ENCODE results near the gene PLSCR5.

- TF ChIP-seq TCF7L2 (IDR thresholded peaks at IDR 0.05; ENCODE audit: low read depth, low read length), result no peak
- TF ChIP-seq, protein P1, sequence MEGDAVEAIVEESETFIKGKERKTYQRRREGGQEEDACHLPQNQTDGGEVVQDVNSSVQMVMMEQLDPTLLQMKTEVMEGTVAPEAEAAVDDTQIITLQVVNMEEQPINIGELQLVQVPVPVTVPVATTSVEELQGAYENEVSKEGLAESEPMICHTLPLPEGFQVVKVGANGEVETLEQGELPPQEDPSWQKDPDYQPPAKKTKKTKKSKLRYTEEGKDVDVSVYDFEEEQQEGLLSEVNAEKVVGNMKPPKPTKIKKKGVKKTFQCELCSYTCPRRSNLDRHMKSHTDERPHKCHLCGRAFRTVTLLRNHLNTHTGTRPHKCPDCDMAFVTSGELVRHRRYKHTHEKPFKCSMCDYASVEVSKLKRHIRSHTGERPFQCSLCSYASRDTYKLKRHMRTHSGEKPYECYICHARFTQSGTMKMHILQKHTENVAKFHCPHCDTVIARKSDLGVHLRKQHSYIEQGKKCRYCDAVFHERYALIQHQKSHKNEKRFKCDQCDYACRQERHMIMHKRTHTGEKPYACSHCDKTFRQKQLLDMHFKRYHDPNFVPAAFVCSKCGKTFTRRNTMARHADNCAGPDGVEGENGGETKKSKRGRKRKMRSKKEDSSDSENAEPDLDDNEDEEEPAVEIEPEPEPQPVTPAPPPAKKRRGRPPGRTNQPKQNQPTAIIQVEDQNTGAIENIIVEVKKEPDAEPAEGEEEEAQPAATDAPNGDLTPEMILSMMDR (IDR thresholded peaks at IDR 0.05), result no peak
- no peak for TF ChIP-seq REST (IDR thresholded peaks at IDR 0.05; ENCODE audit: insufficient read depth in 1 of 2, low read depth in 2 of 2, low read length in 1 of 2)
- no peak for TF ChIP-seq SIN3A (IDR thresholded peaks at IDR 0.05; ENCODE audit: borderline replicate concordance, insufficient read depth, low read depth, low read length)
Observed at GRCh38 chr3:146628671-146629070, 23.5 kb upstream of the PLSCR5 start.

Measured in Panc1 (cell line).